ENCODE data around the gene LRRC25. TPM values are rescaled to one million over a fixed set of nuclear protein-coding genes. Genes with fewer than 3 reads are reported as not detected.

The LRRC25 gene
- total RNA-seq, 6 experiments from 2014 or later: not detected

- Mint-ChIP-seq H3K36me3 (ENCODE audit: low read depth) (peaks cover 14% of the 10 kb centered on the region), H3K4me1 (ENCODE audit: low read depth) (peaks cover 10% of the 10 kb centered on the region), H3K4me3 (no peak overlapping the region), H3K9me3 (peaks cover 8% of the 10 kb centered on the region), H3K27ac (no peak overlapping the region), H3K27me3 (ENCODE audit: insufficient read depth) (peaks cover 16% of the 10 kb centered on the region)
- TF ChIP-seq, protein P1, sequence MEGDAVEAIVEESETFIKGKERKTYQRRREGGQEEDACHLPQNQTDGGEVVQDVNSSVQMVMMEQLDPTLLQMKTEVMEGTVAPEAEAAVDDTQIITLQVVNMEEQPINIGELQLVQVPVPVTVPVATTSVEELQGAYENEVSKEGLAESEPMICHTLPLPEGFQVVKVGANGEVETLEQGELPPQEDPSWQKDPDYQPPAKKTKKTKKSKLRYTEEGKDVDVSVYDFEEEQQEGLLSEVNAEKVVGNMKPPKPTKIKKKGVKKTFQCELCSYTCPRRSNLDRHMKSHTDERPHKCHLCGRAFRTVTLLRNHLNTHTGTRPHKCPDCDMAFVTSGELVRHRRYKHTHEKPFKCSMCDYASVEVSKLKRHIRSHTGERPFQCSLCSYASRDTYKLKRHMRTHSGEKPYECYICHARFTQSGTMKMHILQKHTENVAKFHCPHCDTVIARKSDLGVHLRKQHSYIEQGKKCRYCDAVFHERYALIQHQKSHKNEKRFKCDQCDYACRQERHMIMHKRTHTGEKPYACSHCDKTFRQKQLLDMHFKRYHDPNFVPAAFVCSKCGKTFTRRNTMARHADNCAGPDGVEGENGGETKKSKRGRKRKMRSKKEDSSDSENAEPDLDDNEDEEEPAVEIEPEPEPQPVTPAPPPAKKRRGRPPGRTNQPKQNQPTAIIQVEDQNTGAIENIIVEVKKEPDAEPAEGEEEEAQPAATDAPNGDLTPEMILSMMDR (IDR thresholded peaks at IDR 0.05): no peak
- DNase-seq: no peak
Measured at GRCh38 chr19:18431351-18432197, 34.2 kb upstream of the LRRC25 start.

GRCh38 chr19:18430417-18431144 is 33.2 kb upstream of the LRRC25 start:
- DNase-seq: no peak
- H3K27me3 Mint-ChIP-seq (ENCODE audit: insufficient read depth): peaks cover 11% of the 10 kb centered on the region
- peaks cover 6% of the 10 kb centered on the region; the same call in 1 of the 2 replicates for H3K36me3 Mint-ChIP-seq (ENCODE audit: low read depth)
- TF ChIP-seq, protein P1 (IDR thresholded peaks at IDR 0.05): no peak
- peaks cover 15% of the 10 kb centered on the region for H3K4me1 Mint-ChIP-seq (ENCODE audit: low read depth)
- H3K4me3 Mint-ChIP-seq: no peak overlapping the region; the same call in 1 of the 2 replicates
- H3K9me3 Mint-ChIP-seq: no peaks in the 10 kb centered on the region
- H3K27ac Mint-ChIP-seq: peak overlapping the region; percentile 73

DNA sequence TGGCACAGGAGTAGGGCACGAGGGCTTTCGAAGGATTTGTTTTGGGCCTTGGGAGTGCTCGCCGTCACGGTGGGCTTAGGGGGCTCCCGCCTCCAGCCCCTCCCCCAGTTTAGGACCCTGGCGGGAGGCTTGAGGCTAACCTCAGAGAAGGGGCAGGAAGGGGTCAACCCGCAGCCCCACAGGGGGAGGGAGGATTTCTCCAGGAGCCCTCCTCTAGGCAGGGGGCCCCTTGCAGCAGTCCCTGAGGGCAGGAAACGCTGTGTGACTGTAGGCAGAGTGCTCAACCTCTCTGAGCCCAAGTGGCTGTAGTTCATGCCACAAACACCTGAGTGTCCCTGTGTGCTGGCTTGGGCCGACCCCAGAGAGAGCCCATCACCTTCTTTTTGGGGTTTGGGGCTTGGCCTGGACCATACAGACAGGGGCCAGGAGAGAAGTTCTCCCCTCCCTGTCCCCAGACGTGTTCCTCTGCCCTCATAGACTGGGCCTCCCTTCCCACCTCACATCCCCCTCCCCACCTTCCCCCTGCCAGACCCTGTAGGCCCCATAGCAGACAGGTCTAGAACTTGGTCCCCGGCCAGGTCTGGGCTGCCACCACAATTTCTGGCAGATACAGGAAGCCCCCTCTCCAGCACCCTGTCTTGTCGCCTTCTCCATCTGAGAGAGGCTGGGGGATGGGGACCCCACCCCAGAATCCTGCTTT is 32.4 kb upstream of the LRRC25 start:
- H3K4me1 Mint-ChIP-seq (ENCODE audit: low read depth): peaks cover 21% of the 10 kb centered on the region
- peaks cover 6% of the 10 kb centered on the region; the same call in 1 of the 2 replicates for H3K36me3 Mint-ChIP-seq (ENCODE audit: low read depth)
- H3K9me3 Mint-ChIP-seq: no peaks in the 10 kb centered on the region
- TF ChIP-seq, protein P1 (IDR thresholded peaks at IDR 0.05): no peak
- peaks cover 8% of the 10 kb centered on the region for H3K27me3 Mint-ChIP-seq (ENCODE audit: insufficient read depth)
- H3K4me3 Mint-ChIP-seq: peak overlapping the region; percentile 39; the same call in 1 of the 2 replicates
- no peak for DNase-seq
- peak overlapping the region; percentile 75 for H3K27ac Mint-ChIP-seq

DNA sequence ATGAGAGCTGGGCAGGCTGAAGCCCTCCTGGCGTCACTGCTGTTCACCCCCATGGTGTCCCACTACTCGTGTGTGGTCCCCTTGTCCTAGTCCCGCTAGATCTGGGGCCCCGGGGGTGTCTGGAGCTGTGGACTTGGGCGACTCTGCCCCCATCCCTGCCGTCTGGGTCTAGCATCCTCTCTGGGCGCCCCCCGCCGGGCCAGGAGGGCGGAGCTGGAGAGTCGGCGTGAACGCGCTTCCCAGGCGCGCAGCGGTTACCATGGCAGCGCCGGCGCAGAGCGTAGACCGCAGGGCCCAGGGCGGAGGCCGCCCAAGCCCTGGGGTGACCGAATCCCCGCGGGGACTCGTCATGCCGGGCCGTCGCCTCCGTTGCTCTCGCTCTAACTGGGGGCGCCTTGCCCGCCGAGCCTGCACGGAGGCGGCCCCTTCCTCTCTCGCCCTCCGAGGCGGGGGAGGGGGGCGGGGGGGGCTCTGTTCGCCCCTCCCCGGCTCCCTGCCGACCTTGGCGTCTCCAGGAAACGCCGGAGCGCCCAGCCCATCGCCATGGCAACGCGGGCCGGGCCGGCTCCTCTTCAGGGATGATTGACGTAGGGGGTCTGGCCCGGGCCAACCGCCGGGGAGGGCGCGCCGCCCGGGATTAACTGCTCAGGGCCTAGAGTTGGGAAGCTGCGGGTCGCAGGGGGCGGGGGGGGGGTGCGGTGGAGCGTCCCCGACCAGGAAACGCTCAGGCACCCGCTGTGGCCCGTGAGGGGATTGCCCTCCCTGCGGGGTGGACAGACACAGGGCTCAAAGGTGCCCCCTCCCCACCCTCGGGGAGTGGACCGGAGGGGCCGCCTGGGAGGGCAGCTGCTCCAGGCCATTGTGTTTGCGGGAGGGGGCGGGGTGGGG is 31.6 kb upstream of the LRRC25 start:
- Mint-ChIP-seq H3K27ac (peak overlapping the region; percentile 68), H3K4me3 (no peak overlapping the region; the same call in 1 of the 2 replicates), H3K4me1 (ENCODE audit: low read depth) (peaks cover 23% of the 10 kb centered on the region), H3K36me3 (ENCODE audit: low read depth) (no peaks in the 10 kb centered on the region), H3K27me3 (ENCODE audit: insufficient read depth) (peaks cover 4% of the 10 kb centered on the region), H3K9me3 (no peaks in the 10 kb centered on the region)
- TF ChIP-seq, protein P1 (IDR thresholded peaks at IDR 0.05): peak; percentile 42
- peak; percentile 75 for DNase-seq

All from HFFc6 (cell line).